ENCODE measurements around the gene NCR1. TPM values are rescaled to one million over a fixed set of nuclear protein-coding genes. Genes with fewer than 3 reads are reported as not detected.
"Not testable (repeated sequence)": the region's sequence is repeated elsewhere in the genome, so short reads cannot be mapped to it uniquely, and the experiment has no call there.

Gene NCR1
- total RNA-seq: not detected in 2 replicates

GRCh38 chr19:54905803-54906511, at the start of gene NCR1:
Gene NCR1 (plus strand): TSS chr19:54906148. CDS start chr19:54906188, 40 bp downstream.
- no peak within 1 kb of the TSS for H3K4me3 ChIP-seq (ENCODE audit: low read depth, low read length)
- no peak for TF ChIP-seq CTCF (IDR thresholded peaks at IDR 0.05; ENCODE audit: insufficient read depth, low read depth, low read length)
- DNase-seq (ENCODE audit: low read depth): no peak

- DNase-seq (ENCODE audit: low read depth); H3K4me3 ChIP-seq (ENCODE audit: low read depth, low read length): not testable (repeated sequence)
These were observed 47.5 kb upstream of the NCR1 start for GRCh38 chr19:54858476-54858875.

GRCh38 chr19:54859421-54859820, 46.5 kb upstream of the NCR1 start:
- DNase-seq (ENCODE audit: low read depth); H3K4me3 ChIP-seq (ENCODE audit: low read depth, low read length): not testable (repeated sequence)

GRCh38 chr19:54863459-54863858, 42.5 kb upstream of the NCR1 start:
- not testable (repeated sequence) for DNase-seq (ENCODE audit: low read depth); H3K4me3 ChIP-seq (ENCODE audit: low read depth, low read length)

- DNase-seq (ENCODE audit: low read depth): no peak
- no peak for TF ChIP-seq CTCF (IDR thresholded peaks at IDR 0.05; ENCODE audit: insufficient read depth, low read depth, low read length)
- H3K4me3 ChIP-seq (ENCODE audit: low read depth, low read length): no peak overlapping the region
These were observed 34.3 kb upstream of the NCR1 start for GRCh38 chr19:54871696-54872095.

- no peak for DNase-seq (ENCODE audit: low read depth)
- H3K4me3 ChIP-seq (ENCODE audit: low read depth, low read length): no peak within 1 kb of the TSS
- TF ChIP-seq CTCF (IDR thresholded peaks at IDR 0.05; ENCODE audit: insufficient read depth, low read depth, low read length): no peak
These were observed 32.0 kb upstream of the NCR1 start, which contains the start of gene FCAR for GRCh38 chr19:54873990-54874389. Gene FCAR (plus strand): TSS chr19:54874235. CDS start chr19:54874290, 55 bp downstream.

- DNase-seq (ENCODE audit: low read depth): no peak
- no peak for TF ChIP-seq CTCF (IDR thresholded peaks at IDR 0.05; ENCODE audit: insufficient read depth, low read depth, low read length)
- no peak overlapping the region for H3K4me3 ChIP-seq (ENCODE audit: low read depth, low read length)
These were observed 30.4 kb upstream of the NCR1 start for GRCh38 chr19:54875506-54875905.

- TF ChIP-seq CTCF (IDR thresholded peaks at IDR 0.05; ENCODE audit: insufficient read depth, low read depth, low read length): no peak
- no peak for DNase-seq (ENCODE audit: low read depth)
- no peak overlapping the region for H3K4me3 ChIP-seq (ENCODE audit: low read depth, low read length)
These were observed 28.5 kb upstream of the NCR1 start for GRCh38 chr19:54877471-54877870.
